Heart right ventricle (tissue), 16 donors: ENCODE measurements around the gene UNC5C. TPM values are rescaled to one million over a fixed set of nuclear protein-coding genes. Genes with fewer than 3 reads are reported as not detected.

Source experiments
- ATAC-seq, 8 donors: fragments of 200-7000 bp; cut with Tn5 transposase; one replicate each; pipeline ENCODE4 v1.9.1; 2020; ENCODE audit warnings: mild to moderate bottlenecking in 8 of 8, moderate library complexity in 8 of 8, moderate number of reproducible peaks in 1 of 8
- DNase-seq, 2 donors: peaks; one replicate each; pipeline ENCODE4 v3.0.0-alpha.2; 2020
- H3K27ac ChIP-seq, 10 donors: fragments of 200-600 bp; sonication (generic) in 2 of 10; one replicate each; pipeline versions ENCODE4 v1.5.0 to v1.8.0; 2020 to 2022; ENCODE audit warnings: mild to moderate bottlenecking in 3 of 10
- H3K27me3 ChIP-seq, 7 donors: fragments of 200-600 bp; one replicate each; pipeline ENCODE4 v1.8.0; 2021 to 2022; ENCODE audit warnings: mild to moderate bottlenecking in 2 of 7
- H3K36me3 ChIP-seq, 9 donors: fragments of 200-600 bp; sonication (generic) in 1 of 9; one replicate each; pipeline versions ENCODE4 v1.5.0 to v1.8.0; 2020 to 2022; ENCODE audit warnings: mild to moderate bottlenecking in 2 of 9
- H3K4me1 ChIP-seq, 9 donors: fragments of 200-600 bp; sonication (generic) in 1 of 9; one replicate each; pipeline versions ENCODE4 v1.5.0 to v1.8.0; 2020 to 2022; ENCODE audit warnings: mild to moderate bottlenecking in 4 of 9
- H3K4me3 ChIP-seq, 10 donors: fragments of 200-600 bp; sonication (generic) in 2 of 10; one replicate each; pipeline versions ENCODE4 v1.5.0 to v1.8.0; 2020 to 2022; ENCODE audit warnings: mild to moderate bottlenecking in 7 of 10, moderate library complexity in 2 of 10
- H3K9me3 ChIP-seq, 11 donors: fragments of 200-600 bp in 10 of 11; sonication (generic) in 2 of 11; one replicate each; pipeline versions ENCODE4 v1.5.0 to v1.8.0; 2013 to 2022; ENCODE audit warnings: mild to moderate bottlenecking in 2 of 11, control low read depth in 1 of 11, moderate library complexity in 1 of 11
- WGBS, 2 donors: extraction: QIAGEN DNeasy Blood & Tissue Kit; methylation state at CpG; one replicate each; pipeline ENCODE4 v1.1.7; 2013; ENCODE audit warnings: inconsistent platforms in 1 of 2; 5-methylcytosine and 5-hydroxymethylcytosine counted together
- intact Hi-C, 10 donors: fragments of 100-400 bp; cut with DNase I; formaldehyde crosslinking; loops; one replicate each; pipeline versions ENCODE4 v1.11.1 to v1.14.2; 2022
- polyA plus RNA-seq, 2 donors: library from polyadenylated mRNA; stranded (reverse); fragments of 200-250 nt; gene quantifications; one replicate each; pipeline ENCODE4 v1.2.3, GENCODE V29; 2013
- total RNA-seq, 10 donors: library from RNA; stranded (reverse); fragmentation: NEBNext Ultra II Directional in 3 of 10; extraction: Animal tissue kit (Norgen Biotek cat#: 25700) in 3 of 10; gene quantifications; one replicate each; pipeline versions ENCODE4 v1.2.1 to v1.2.4, GENCODE V29; 2021 to 2023
- TF ChIP-seq, protein P1 (sequence below), 9 donors: fragments of 200-600 bp; sonication (generic) in 2 of 9; IDR thresholded peaks; one replicate each; pipeline versions ENCODE4 v1.5.0 to v1.8.0; 2021 to 2022; ENCODE audit warnings: antibody characterized with exemption in 9 of 9, mild to moderate bottlenecking in 5 of 9, moderate library complexity in 1 of 9
- donor health status: Arrhythmogenic right ventricular cardiomyopathy.
- donor health status: ischemic (EF 13 %, LVEDD 7.1; RV severe dilation, severe dysfunction).
- donor health status: healthy with polysubstance abuse.
- donor health status: DM: no; HTN: yes; CAD: no.
- donor health status: DM: no; HTN: no; CAD: no.
- donor health status: ischemic (EF 25% LVEDD 6.9; RV normal size, moderate dysfunction).
- donor health status: ischemic (EF 25% LVEDD 5.7; RV mildly dilated, moderate dysfunction).
- donor health status: healthy.
- donor health status: DM: yes; HTN: yes; CAD: no.
- donor health status: Ischemic cardiomyopathy.
- donor health status: ischemic (EF 35%, LVEDD 5.7; RV mildly dilated, moderate dysfunction).
- donor health status: nonischemic (EF 11% LVEDD 7.7; RV severe dilation, severe dysfunction).
- donor health status: DM: yes; HTN: yes; CAD: no.
- donor health status: PGD.
- donor health status: ischemic (EF 29% LVEDD 5.4; RV normal size, mild dysfunction).
- donor health status: nonischemic (EF 23%, LVEDD 6.1; RV moderate dilation, normal function).

The UNC5C gene
- total and polyA plus RNA-seq, 12 donors: 0.44 to 3.2 (median 1.5) TPM

GRCh38 chr4:95249426-95250021 lies 299.2 kb downstream of the UNC5C start:
- H3K4me1 ChIP-seq: no peaks in the 10 kb centered on the region
- ATAC-seq (no peak), DNase-seq (no peak)
- no peaks in the 10 kb centered on the region for H3K27me3 ChIP-seq
- WGBS, 2 donors: 44 to 46% methylated on average over 3 of the region's 3 CpGs
- H3K9me3 ChIP-seq: no peaks in the 10 kb centered on the region
- no peak overlapping the region for H3K4me3 ChIP-seq
- H3K36me3 ChIP-seq: peaks cover 0 to 5% (median 0%) of the 10 kb centered on the region in 9 donors
- intact Hi-C loops: no loop called here
- no peak overlapping the region for H3K27ac ChIP-seq
- TF ChIP-seq, protein P1, sequence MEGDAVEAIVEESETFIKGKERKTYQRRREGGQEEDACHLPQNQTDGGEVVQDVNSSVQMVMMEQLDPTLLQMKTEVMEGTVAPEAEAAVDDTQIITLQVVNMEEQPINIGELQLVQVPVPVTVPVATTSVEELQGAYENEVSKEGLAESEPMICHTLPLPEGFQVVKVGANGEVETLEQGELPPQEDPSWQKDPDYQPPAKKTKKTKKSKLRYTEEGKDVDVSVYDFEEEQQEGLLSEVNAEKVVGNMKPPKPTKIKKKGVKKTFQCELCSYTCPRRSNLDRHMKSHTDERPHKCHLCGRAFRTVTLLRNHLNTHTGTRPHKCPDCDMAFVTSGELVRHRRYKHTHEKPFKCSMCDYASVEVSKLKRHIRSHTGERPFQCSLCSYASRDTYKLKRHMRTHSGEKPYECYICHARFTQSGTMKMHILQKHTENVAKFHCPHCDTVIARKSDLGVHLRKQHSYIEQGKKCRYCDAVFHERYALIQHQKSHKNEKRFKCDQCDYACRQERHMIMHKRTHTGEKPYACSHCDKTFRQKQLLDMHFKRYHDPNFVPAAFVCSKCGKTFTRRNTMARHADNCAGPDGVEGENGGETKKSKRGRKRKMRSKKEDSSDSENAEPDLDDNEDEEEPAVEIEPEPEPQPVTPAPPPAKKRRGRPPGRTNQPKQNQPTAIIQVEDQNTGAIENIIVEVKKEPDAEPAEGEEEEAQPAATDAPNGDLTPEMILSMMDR (IDR thresholded peaks at IDR 0.05): no peak

- WGBS, 2 donors: 64 to 82% methylated on average over 1 of the region's 1 CpG
- intact Hi-C loops: no loop called here
- no peak for DNase-seq
These were observed 299.9 kb downstream of the UNC5C start for GRCh38 chr4:95248720-95249425.

DNA sequence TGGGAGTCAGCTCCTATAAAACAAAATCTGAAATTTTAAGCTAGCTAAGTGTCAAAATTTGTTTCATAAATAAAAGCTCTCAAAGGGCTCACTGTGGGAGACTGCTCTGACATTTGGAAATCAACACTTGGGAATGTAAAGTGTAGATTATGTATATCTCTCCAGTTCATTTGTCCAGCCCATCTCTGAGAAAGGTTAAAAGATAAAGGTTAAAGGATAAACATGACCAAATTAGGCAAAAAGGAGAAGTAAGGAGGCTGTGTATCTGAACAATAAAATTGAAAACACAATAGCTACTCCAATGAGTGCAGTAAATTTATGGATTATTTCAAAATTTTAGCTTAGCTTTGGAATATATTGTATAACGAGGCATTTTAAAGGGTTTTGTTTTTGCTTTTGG lies 304.9 kb downstream of the UNC5C start:
- intact Hi-C loops: no loop called here

More at GRCh38 chr4:95248720-95249425, 299.9 kb downstream of the UNC5C start:
- Histone ChIP-seq H3K4me3 (no peak overlapping the region), H3K4me1 (no peaks in the 10 kb centered on the region), H3K27me3 (no peaks in the 10 kb centered on the region), H3K9me3 (no peaks in the 10 kb centered on the region), H3K27ac (no peak overlapping the region), H3K36me3 (peaks cover 0 to 9% (median 0%) of the 10 kb centered on the region in 9 donors)
- TF ChIP-seq, protein P1 (IDR thresholded peaks at IDR 0.05): no peak
- no peak for ATAC-seq

GRCh38 chr4:95238554-95238953 lies 310.2 kb downstream of the UNC5C start:
- Histone ChIP-seq H3K4me1 (no peaks in the 10 kb centered on the region), H3K9me3 (peaks cover 0 to 13% (median 2%) of the 10 kb centered on the region in 11 donors), H3K4me3 (no peak overlapping the region), H3K36me3 (peaks cover 0 to 8% (median 0%) of the 10 kb centered on the region in 9 donors), H3K27me3 (no peaks in the 10 kb centered on the region), H3K27ac (no peak overlapping the region)
- intact Hi-C loops: no loop called here
- TF ChIP-seq, protein P1 (IDR thresholded peaks at IDR 0.05): no peak
- DNase-seq (no peak), ATAC-seq (no peak)

More for the DNA sequence above, 304.9 kb downstream of the UNC5C start:
- DNase-seq (no peak), ATAC-seq (no peak)
- H3K4me3 ChIP-seq: no peak overlapping the region
- H3K27ac ChIP-seq: no peak overlapping the region
- TF ChIP-seq, protein P1 (IDR thresholded peaks at IDR 0.05): no peak
- no peaks in the 10 kb centered on the region for H3K4me1 ChIP-seq
- no peaks in the 10 kb centered on the region for H3K27me3 ChIP-seq
- H3K36me3 ChIP-seq: peaks cover 0 to 16% (median 0%) of the 10 kb centered on the region in 9 donors
- peaks cover 0 to 6% (median 0%) of the 10 kb centered on the region in 11 donors for H3K9me3 ChIP-seq
- 91% methylated on average over 1 of the region's 1 CpG for WGBS, 2 donors
